Measurements from ENCODE around the gene SNX15. TPM values are rescaled to one million over a fixed set of nuclear protein-coding genes. Genes with fewer than 3 reads are reported as not detected.
A peak's percentile ranks its signal among the peaks of the same experiment; 100 is the strongest.

SNX15 gene
- total RNA-seq, 1 donor from 2014 or later: 25.1 TPM

GRCh38 chr11:65071907-65072630 lies 44.8 kb downstream of the SNX15 start:
- no peak for TF ChIP-seq CTCF (IDR thresholded peaks at IDR 0.05)
- intact Hi-C loops (cut with DNase I): no loop called here
- no peak for DNase-seq (ENCODE audit: low spot score in 2 of 2)
- H3K27me3 ChIP-seq: no peaks in the 10 kb centered on the region
- H3K36me3 ChIP-seq: no peaks in the 10 kb centered on the region
- no peaks in the 10 kb centered on the region for H3K4me1 ChIP-seq
- no peaks in the 10 kb centered on the region for H3K9me3 ChIP-seq
- no peak overlapping the region for H3K4me3 ChIP-seq
- H3K27ac ChIP-seq: no peak overlapping the region

GRCh38 chr11:65072631-65072966 lies 45.4 kb downstream of the SNX15 start:
- H3K4me1 ChIP-seq: no peaks in the 10 kb centered on the region
- no peak for DNase-seq (ENCODE audit: low spot score in 2 of 2)
- TF ChIP-seq CTCF (IDR thresholded peaks at IDR 0.05): no peak
- no peak overlapping the region for H3K27ac ChIP-seq
- no peak overlapping the region for H3K4me3 ChIP-seq
- no peaks in the 10 kb centered on the region for H3K9me3 ChIP-seq
- H3K36me3 ChIP-seq: no peaks in the 10 kb centered on the region
- intact Hi-C loops (cut with DNase I): no loop called here
- H3K27me3 ChIP-seq: no peaks in the 10 kb centered on the region

- TF ChIP-seq CTCF (IDR thresholded peaks at IDR 0.05): no peak
- Histone ChIP-seq H3K36me3 (no peaks in the 10 kb centered on the region), H3K9me3 (no peaks in the 10 kb centered on the region), H3K27me3 (no peaks in the 10 kb centered on the region), H3K27ac (no peak overlapping the region), H3K4me3 (no peak overlapping the region), H3K4me1 (no peaks in the 10 kb centered on the region)
- DNase-seq (ENCODE audit: low spot score in 2 of 2): no peak
- intact Hi-C loops (cut with DNase I): no loop called here
These were observed 50.2 kb downstream of the SNX15 start for GRCh38 chr11:65077451-65077850.

GRCh38 chr11:65078151-65078550 lies 50.9 kb downstream of the SNX15 start:
- H3K4me1 ChIP-seq: no peaks in the 10 kb centered on the region
- no peak overlapping the region for H3K27ac ChIP-seq
- H3K4me3 ChIP-seq: no peak overlapping the region
- H3K36me3 ChIP-seq: no peaks in the 10 kb centered on the region
- intact Hi-C loops (cut with DNase I): no loop called here
- no peaks in the 10 kb centered on the region for H3K27me3 ChIP-seq
- no peak for DNase-seq (ENCODE audit: low spot score in 2 of 2)
- peak in 1 of 3 experiments; percentile 38 for TF ChIP-seq CTCF (IDR thresholded peaks at IDR 0.05)
- H3K9me3 ChIP-seq: no peaks in the 10 kb centered on the region

- DNase-seq (ENCODE audit: low spot score in 2 of 2): no peak
- Histone ChIP-seq H3K4me3 (no peak overlapping the region), H3K27me3 (no peaks in the 10 kb centered on the region), H3K4me1 (no peaks in the 10 kb centered on the region), H3K9me3 (no peaks in the 10 kb centered on the region), H3K27ac (no peak overlapping the region), H3K36me3 (no peaks in the 10 kb centered on the region)
- TF ChIP-seq CTCF (IDR thresholded peaks at IDR 0.05): no peak
- intact Hi-C loops (cut with DNase I): no loop called here
These were observed 51.6 kb downstream of the SNX15 start for GRCh38 chr11:65078786-65079342.

All from ascending aorta (tissue), 2 donors.